ENCODE results near the gene PAX8. TPM values are rescaled to one million over a fixed set of nuclear protein-coding genes. Genes with fewer than 3 reads are reported as not detected.

PAX8 gene
- total RNA-seq, 4 donors from 2014 or later, result 2.3 to 7.7 (median 5.6) TPM

DNA sequence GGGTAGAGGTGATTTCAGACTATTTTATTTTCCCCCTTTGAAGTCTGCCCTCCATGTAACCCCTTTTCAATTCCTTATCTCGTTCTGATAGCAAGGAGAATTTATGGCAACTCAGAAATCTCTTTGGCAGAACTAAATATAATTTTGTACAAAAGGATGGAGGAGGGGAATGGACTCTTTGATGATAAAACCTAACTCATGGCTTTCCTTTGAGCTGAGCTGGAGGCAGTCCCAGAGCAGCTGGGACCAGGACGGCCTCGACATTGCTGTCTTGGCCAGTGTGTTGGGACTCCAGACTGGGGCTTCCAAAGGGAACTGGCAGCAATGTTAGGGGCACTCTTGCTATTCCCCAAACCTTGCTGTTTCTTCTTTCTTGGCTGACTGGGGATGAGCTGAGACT lies 47.7 kb downstream of the PAX8 start:
- TF ChIP-seq POLR2A (IDR thresholded peaks at IDR 0.05), result no peak
- no peak for TF ChIP-seq EP300 (IDR thresholded peaks at IDR 0.05)
- TF ChIP-seq, protein P1, sequence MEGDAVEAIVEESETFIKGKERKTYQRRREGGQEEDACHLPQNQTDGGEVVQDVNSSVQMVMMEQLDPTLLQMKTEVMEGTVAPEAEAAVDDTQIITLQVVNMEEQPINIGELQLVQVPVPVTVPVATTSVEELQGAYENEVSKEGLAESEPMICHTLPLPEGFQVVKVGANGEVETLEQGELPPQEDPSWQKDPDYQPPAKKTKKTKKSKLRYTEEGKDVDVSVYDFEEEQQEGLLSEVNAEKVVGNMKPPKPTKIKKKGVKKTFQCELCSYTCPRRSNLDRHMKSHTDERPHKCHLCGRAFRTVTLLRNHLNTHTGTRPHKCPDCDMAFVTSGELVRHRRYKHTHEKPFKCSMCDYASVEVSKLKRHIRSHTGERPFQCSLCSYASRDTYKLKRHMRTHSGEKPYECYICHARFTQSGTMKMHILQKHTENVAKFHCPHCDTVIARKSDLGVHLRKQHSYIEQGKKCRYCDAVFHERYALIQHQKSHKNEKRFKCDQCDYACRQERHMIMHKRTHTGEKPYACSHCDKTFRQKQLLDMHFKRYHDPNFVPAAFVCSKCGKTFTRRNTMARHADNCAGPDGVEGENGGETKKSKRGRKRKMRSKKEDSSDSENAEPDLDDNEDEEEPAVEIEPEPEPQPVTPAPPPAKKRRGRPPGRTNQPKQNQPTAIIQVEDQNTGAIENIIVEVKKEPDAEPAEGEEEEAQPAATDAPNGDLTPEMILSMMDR (IDR thresholded peaks at IDR 0.05), result no peak
- TF ChIP-seq POLR2AphosphoS5 (IDR thresholded peaks at IDR 0.05), result no peak
- Histone ChIP-seq H3K4me3 (no peak overlapping the region), H3K27me3 (no peaks in the 10 kb centered on the region), H3K36me3 (no peaks in the 10 kb centered on the region), H3K4me1 (peaks cover 16% of the 10 kb centered on the region), H3K27ac (no peak overlapping the region), H3K9me3 (no peaks in the 10 kb centered on the region)
- DNase-seq (ENCODE audit: low spot score in 2 of 2), result no peak
- 71% methylated on average over 2 of the region's 3 CpGs for WGBS

DNA sequence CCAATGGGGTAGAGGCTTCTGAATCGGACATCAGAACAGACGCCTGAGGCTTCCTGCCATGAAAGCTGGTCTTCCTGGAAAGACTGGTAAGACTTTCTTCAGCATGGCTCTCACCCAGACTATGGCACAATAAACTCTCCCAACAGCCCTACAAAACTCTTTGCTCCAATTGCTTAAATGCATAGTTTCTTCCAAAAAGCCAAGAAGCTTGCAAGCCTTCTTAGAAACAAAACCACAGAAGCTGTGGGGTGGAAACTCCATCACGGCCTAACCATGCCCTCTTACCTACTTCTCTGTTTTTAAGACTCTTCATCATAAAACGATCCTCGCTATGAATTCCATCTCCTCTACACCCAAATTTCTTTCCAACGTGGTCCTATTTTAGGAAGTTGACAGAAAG lies 48.2 kb downstream of the PAX8 start:
- 65% methylated on average over 6 of the region's 6 CpGs for WGBS
- no peaks in the 10 kb centered on the region for H3K36me3 ChIP-seq
- H3K27me3 ChIP-seq, result no peaks in the 10 kb centered on the region
- no peak for DNase-seq (ENCODE audit: low spot score in 2 of 2)
- peaks cover 16% of the 10 kb centered on the region for H3K4me1 ChIP-seq
- TF ChIP-seq EP300 (IDR thresholded peaks at IDR 0.05) (no peak), POLR2AphosphoS5 (IDR thresholded peaks at IDR 0.05) (no peak), POLR2A (IDR thresholded peaks at IDR 0.05) (no peak)
- TF ChIP-seq, protein P1 (IDR thresholded peaks at IDR 0.05), result no peak
- no peaks in the 10 kb centered on the region for H3K9me3 ChIP-seq
- H3K4me3 ChIP-seq, result no peak overlapping the region
- no peak overlapping the region for H3K27ac ChIP-seq

DNA sequence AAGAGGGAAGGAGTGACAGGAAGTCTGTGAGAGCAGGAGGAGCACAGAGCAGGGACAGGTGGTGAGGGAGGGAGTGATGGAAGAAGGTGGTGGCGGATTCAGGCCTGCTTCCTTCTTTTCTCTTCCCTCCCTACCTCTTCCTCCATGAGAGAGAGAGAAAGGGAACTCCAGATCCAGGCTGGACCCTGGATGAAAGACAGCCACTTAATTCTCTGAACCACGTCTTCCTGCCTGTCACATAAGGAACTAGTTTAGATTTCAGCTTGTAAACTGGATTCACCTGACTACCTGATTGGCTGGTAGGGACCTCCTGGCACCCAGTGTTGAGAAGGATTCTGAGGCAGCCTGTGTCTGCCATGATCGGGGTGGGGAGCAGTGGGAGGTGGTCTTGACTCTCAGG lies 48.9 kb downstream of the PAX8 start:
- Histone ChIP-seq H3K36me3 (no peaks in the 10 kb centered on the region), H3K4me1 (peaks cover 13% of the 10 kb centered on the region), H3K27ac (no peak overlapping the region), H3K4me3 (no peak overlapping the region), H3K9me3 (no peaks in the 10 kb centered on the region), H3K27me3 (no peaks in the 10 kb centered on the region)
- TF ChIP-seq POLR2AphosphoS5 (IDR thresholded peaks at IDR 0.05) (no peak), EP300 (IDR thresholded peaks at IDR 0.05) (no peak), POLR2A (IDR thresholded peaks at IDR 0.05) (no peak)
- TF ChIP-seq, protein P1 (IDR thresholded peaks at IDR 0.05), result no peak
- no peak for DNase-seq (ENCODE audit: low spot score in 2 of 2)
- 72% methylated on average over 3 of the region's 3 CpGs for WGBS

- DNase-seq (ENCODE audit: low spot score in 2 of 2), result no peak
- 75% methylated on average over 3 of the region's 3 CpGs for WGBS
Measured at GRCh38 chr2:113228991-113229716, 49.6 kb downstream of the PAX8 start.

GRCh38 chr2:113228351-113228750 lies 50.4 kb downstream of the PAX8 start:
- TF ChIP-seq EP300 (IDR thresholded peaks at IDR 0.05) (no peak), POLR2AphosphoS5 (IDR thresholded peaks at IDR 0.05) (no peak), POLR2A (IDR thresholded peaks at IDR 0.05) (no peak)
- TF ChIP-seq, protein P1 (IDR thresholded peaks at IDR 0.05), result no peak
- no peak overlapping the region for H3K27ac ChIP-seq
- no peaks in the 10 kb centered on the region for H3K36me3 ChIP-seq
- H3K4me1 ChIP-seq, result peaks cover 5% of the 10 kb centered on the region
- H3K9me3 ChIP-seq, result no peaks in the 10 kb centered on the region
- H3K27me3 ChIP-seq, result no peaks in the 10 kb centered on the region
- WGBS, result 94% methylated on average over 1 of the region's 1 CpG
- no peak for DNase-seq (ENCODE audit: low spot score in 2 of 2)
- H3K4me3 ChIP-seq, result no peak overlapping the region

More at GRCh38 chr2:113228991-113229716, 49.6 kb downstream of the PAX8 start:
- Histone ChIP-seq H3K9me3 (no peaks in the 10 kb centered on the region), H3K27ac (no peak overlapping the region), H3K36me3 (no peaks in the 10 kb centered on the region), H3K27me3 (no peaks in the 10 kb centered on the region), H3K4me1 (peaks cover 11% of the 10 kb centered on the region), H3K4me3 (no peak overlapping the region)
- TF ChIP-seq POLR2AphosphoS5 (IDR thresholded peaks at IDR 0.05) (no peak), POLR2A (IDR thresholded peaks at IDR 0.05) (no peak), EP300 (IDR thresholded peaks at IDR 0.05) (no peak)
- TF ChIP-seq, protein P1 (IDR thresholded peaks at IDR 0.05), result no peak

Data from suprapubic skin (tissue), 4 donors.